ENCODE measurements around the gene RPS18. TPM values are rescaled to one million over a fixed set of nuclear protein-coding genes. Genes with fewer than 3 reads are reported as not detected.
"Not testable (repeated sequence)": the region's sequence is repeated elsewhere in the genome, so short reads cannot be mapped to it uniquely, and the experiment has no call there.

The RPS18 gene
- total RNA-seq, 1 experiment from 2014 or later, result 2,442 TPM

GRCh38 chr6:33273924-33274902, 2.3 kb downstream of the RPS18 start:
- BruUV-seq (replicated peaks), result no TSS peak
- peaks cover 39% of the 10 kb centered on the region for H3K4me1 ChIP-seq (replicated peaks; ENCODE audit: insufficient read depth)
- peaks cover 36% of the 10 kb centered on the region for H4K20me1 ChIP-seq (ENCODE audit: insufficient read depth)
- peak overlapping the region; percentile 96 for H3K4me2 ChIP-seq
- TF ChIP-seq CTCF (conservative IDR thresholded peaks at IDR 0.05) (no peak), EZH2 (IDR thresholded peaks at IDR 0.05; ENCODE audit: low read depth) (no peak)
- H3K27ac ChIP-seq, result peak overlapping the region; percentile 79
- H3K9me2 ChIP-seq (ENCODE audit: insufficient read depth), result no peaks in the 10 kb centered on the region
- H3K36me3 ChIP-seq (ENCODE audit: low read depth), result peaks cover 44% of the 10 kb centered on the region
- H3K9me3 ChIP-seq (ENCODE audit: insufficient read depth, low read depth), result no peaks in the 10 kb centered on the region
- no peak overlapping the region for H2AFZ ChIP-seq
- ChIA-PET POLR2A (ENCODE audit: unreplicated experiment) (interaction anchor here (0.7 kb wide), 2 partner anchors 13 to 15 kb away, joined by 3 read pairs; partner anchors contain the start of gene PFDN6), CTCF (interaction anchor here (0.6 kb wide), 1 partner anchor 1273 kb away, joined by 6 read pairs; no protein-coding TSS in a partner anchor)
- peaks cover 56% of the 10 kb centered on the region for H3K79me2 ChIP-seq (ENCODE audit: low read depth)
- no peaks in the 10 kb centered on the region for H3K27me3 ChIP-seq (ENCODE audit: insufficient read depth, low read depth)
- DNase-seq, result peak in 1 of 2 experiments; percentile 18
- intact Hi-C loops (cut with micrococcal nuclease; ENCODE audit: unreplicated experiment), result loop anchor here (10.0 kb wide), 1 partner anchor 69 kb away; the partner anchor contains the start of genes HSD17B8, RING1, RXRB and SLC39A7
- peak overlapping the region; percentile 70 for H3K4me3 ChIP-seq
- H3F3A ChIP-seq (ENCODE audit: insufficient read depth, low read depth), result peaks cover 70% of the 10 kb centered on the region

- H4K20me1 ChIP-seq (ENCODE audit: insufficient read depth), result peaks cover 36% of the 10 kb centered on the region
- CTCF ChIA-PET, result interaction anchor here (0.6 to 0.7 kb wide), 2 partner anchors 11 to 443 kb away, joined by 3 to 5 read pairs; no protein-coding TSS in a partner anchor
- H3K4me3 ChIP-seq, result peak overlapping the region; percentile 70; the same call in 1 of the 2 replicates
- peak overlapping the region; percentile 96 for H3K4me2 ChIP-seq
- H3K79me2 ChIP-seq (ENCODE audit: low read depth), result peaks cover 45% of the 10 kb centered on the region
- H3K27ac ChIP-seq, result peak overlapping the region; percentile 79
- H3K4me1 ChIP-seq (replicated peaks; ENCODE audit: insufficient read depth), result peaks cover 37% of the 10 kb centered on the region
- POLR2A ChIA-PET (ENCODE audit: unreplicated experiment); H3K27me3 ChIP-seq (ENCODE audit: insufficient read depth, low read depth); H2AFZ ChIP-seq; H3K9me2 ChIP-seq (ENCODE audit: insufficient read depth); H3K9me3 ChIP-seq (ENCODE audit: insufficient read depth, low read depth): not testable (repeated sequence)
- peak in 1 of 2 experiments; percentile 15 for DNase-seq
- TSS peak; percentile 36 for BruUV-seq (replicated peaks)
- intact Hi-C loops (cut with micrococcal nuclease; ENCODE audit: unreplicated experiment), result loop anchor here (2.0 to 10.0 kb wide), 2 partner anchors 23 to 71 kb away; partner anchors contain the start of genes HSD17B8, RGL2, RING1 and RXRB
- H3F3A ChIP-seq (ENCODE audit: insufficient read depth, low read depth), result peaks cover 84% of the 10 kb centered on the region
- peaks cover 44% of the 10 kb centered on the region for H3K36me3 ChIP-seq (ENCODE audit: low read depth)
Observed at GRCh38 chr6:33275795-33276580, 4.1 kb downstream of the RPS18 start.

GRCh38 chr6:33276581-33276863, 4.6 kb downstream of the RPS18 start:
- CTCF ChIA-PET, result interaction anchor here (0.6 kb wide), 1 partner anchor 443 kb away, joined by 3 read pairs; no protein-coding TSS in a partner anchor
- Histone ChIP-seq H4K20me1 (ENCODE audit: insufficient read depth) (peaks cover 36% of the 10 kb centered on the region), H3K4me2 (peak overlapping the region; percentile 96), H3F3A (ENCODE audit: insufficient read depth, low read depth) (peaks cover 89% of the 10 kb centered on the region), H3K9me3 (ENCODE audit: insufficient read depth, low read depth) (no peaks in the 10 kb centered on the region), H2AFZ (no peak overlapping the region), H3K27ac (peak overlapping the region; percentile 79), H3K79me2 (ENCODE audit: low read depth) (peaks cover 42% of the 10 kb centered on the region), H3K27me3 (ENCODE audit: insufficient read depth, low read depth) (no peaks in the 10 kb centered on the region), H3K9me2 (ENCODE audit: insufficient read depth) (no peaks in the 10 kb centered on the region), H3K4me3 (peak overlapping the region; percentile 70; the same call in 1 of the 2 replicates), H3K4me1 (replicated peaks; ENCODE audit: insufficient read depth) (peaks cover 36% of the 10 kb centered on the region), H3K36me3 (ENCODE audit: low read depth) (peaks cover 44% of the 10 kb centered on the region)
- no peak for DNase-seq
- no TSS peak for BruUV-seq (replicated peaks)
- POLR2A ChIA-PET (ENCODE audit: unreplicated experiment), result no interaction called here
- intact Hi-C loops (cut with micrococcal nuclease; ENCODE audit: unreplicated experiment), result loop anchor here (2.0 to 10.0 kb wide), 2 partner anchors 22 to 72 kb away; partner anchors contain the start of genes HSD17B8, RGL2, RING1 and RXRB
- no peak for TF ChIP-seq EZH2 (IDR thresholded peaks at IDR 0.05; ENCODE audit: low read depth)
- no peak for TF ChIP-seq CTCF (conservative IDR thresholded peaks at IDR 0.05)
